Panc1 (cell line): ENCODE results near the gene NMRK2. TPM values are rescaled to one million over a fixed set of nuclear protein-coding genes. Genes with fewer than 3 reads are reported as not detected.
"Not testable (repeated sequence)": the region's sequence is repeated elsewhere in the genome, so short reads cannot be mapped to it uniquely, and the experiment has no call there.

ENCODE experiments used
- ATAC-seq: fragments of 200-7000 bp; cut with Tn5 transposase; 2 replicates; pipeline ENCODE4 v1.9.1; 2020; ENCODE audit warnings: mild to moderate bottlenecking, moderate library complexity
- BruUV-seq: library from RNA; stranded (reverse); fragments of 400-500 nt; replicated peaks from 2 replicates; lab custom pipeline; 2021; lab: Mats Ljungman, UMichigan
- CTCF ChIA-PET: fragments of 300-600 bp; sonication (Branson Sonifier 250); formaldehyde crosslinking; loops from one replicate; lab custom pipeline; 2022; ENCODE audit warnings: antibody characterized with exemption; lab: Charles Lee
- POLR2A ChIA-PET: fragments of 300-600 bp; sonication (Branson Sonifier 250); formaldehyde crosslinking; loops from one replicate; lab custom pipeline; 2022; ENCODE audit warnings: antibody characterized with exemption; lab: Charles Lee
- DNase-seq: peaks from one replicate; pipeline ENCODE4 v3.0.0-alpha.2; 2010; ENCODE audit warnings: low read depth, low spot score
- H3K27ac ChIP-seq: 2 replicates; pipeline ENCODE4 v1.5.1; 2011; ENCODE audit warnings: mild to moderate bottlenecking, low read length, inconsistent platforms
- H3K27me3 ChIP-seq: fragments of 200-500 bp; sonication (Bioruptor generic); 2 replicates; pipeline ENCODE4 v1.6.0; 2014; ENCODE audit warnings: low read length, inconsistent platforms; ENCODE audit not compliant: control insufficient read depth, insufficient read depth
- H3K36me3 ChIP-seq: fragments of 200-500 bp; sonication (Bioruptor generic); 2 replicates; pipeline ENCODE4 v1.5.1; 2014; ENCODE audit warnings: inconsistent platforms, mild to moderate bottlenecking, low read length, moderate library complexity; ENCODE audit not compliant: control insufficient read depth, insufficient read depth
- H3K4me1 ChIP-seq: 2 replicates; pipeline ENCODE4 v1.5.1; 2011; ENCODE audit warnings: inconsistent platforms, mild to moderate bottlenecking, low read length, moderate library complexity; ENCODE audit not compliant: control insufficient read depth, insufficient read depth
- H3K4me3 ChIP-seq, 2 experiments: 2 replicates each; pipeline ENCODE4 v1.5.1; 2011 to 2012; ENCODE audit warnings: low read depth in 2 of 2, low read length in 2 of 2, mild to moderate bottlenecking in 2 of 2, inconsistent platforms in 1 of 2, moderate library complexity in 1 of 2
- H3K9me3 ChIP-seq: fragments of 200-500 bp; sonication (Bioruptor generic); 2 replicates; pipeline ENCODE4 v1.5.1; 2014; ENCODE audit warnings: low read depth, mild to moderate bottlenecking, inconsistent platforms, low read length, moderate library complexity; ENCODE audit not compliant: control insufficient read depth, insufficient read depth
- CTCF ChIP-seq: fragments of 450-650 bp; IDR thresholded peaks from 2 replicates; pipeline ENCODE4 v1.5.1; 2017; ENCODE audit warnings: mild to moderate bottlenecking
- POLR2AphosphoS5 ChIP-seq: IDR thresholded peaks from 2 replicates; pipeline ENCODE4 v1.6.1; 2012; ENCODE audit warnings: mild to moderate bottlenecking, low read depth, low read length, moderate library complexity
- REST ChIP-seq, 2 experiments: IDR thresholded peaks; 2 replicates each; pipeline ENCODE4 v1.6.1; 2011 to 2012; ENCODE audit warnings: low read depth in 2 of 2, control low read depth in 1 of 2, low read length in 1 of 2, mild to moderate bottlenecking in 1 of 2, moderate library complexity in 1 of 2; ENCODE audit not compliant: insufficient read depth in 1 of 2
- SIN3A ChIP-seq: IDR thresholded peaks from 2 replicates; pipeline ENCODE4 v1.6.1; 2012; ENCODE audit warnings: low read depth, mild to moderate bottlenecking, low read length, moderate library complexity, borderline replicate concordance; ENCODE audit not compliant: insufficient read depth
- TCF7L2 ChIP-seq: IDR thresholded peaks from 2 replicates; pipeline ENCODE4 v1.6.1; 2011; ENCODE audit warnings: mild to moderate bottlenecking, low read depth, low read length, inconsistent platforms
- in situ Hi-C: cut with HindIII; loops from 2 replicates; pipeline ENCODE4 v1.10.0; 2016; ENCODE audit warnings: low sequenced_read_pairs, low pct_unique_long_range_greater_than_20kb
- intact Hi-C: fragments of 100-400 bp; cut with micrococcal nuclease; formaldehyde crosslinking; loops from one replicate; pipeline ENCODE4 v1.10.0; 2022; ENCODE audit not compliant: unreplicated experiment
- total RNA-seq: library from RNA; stranded (reverse); gene quantifications from one replicate; pipeline ENCODE4 v1.2.1, GENCODE V29; 2021; ENCODE audit not compliant: unreplicated experiment

The NMRK2 gene
- total RNA-seq, 1 experiment from 2014 or later = 0.21 TPM

- CTCF ChIA-PET = no interaction called here
- H3K9me3 ChIP-seq = no peaks in the 10 kb centered on the region
- POLR2A ChIA-PET = no interaction called here
- no TSS peak for BruUV-seq
- H3K27me3 ChIP-seq = no peaks in the 10 kb centered on the region
- no peak overlapping the region for H3K27ac ChIP-seq
- ATAC-seq (no peak), DNase-seq (no peak)
- in situ Hi-C loops (no loop called here), intact Hi-C loops (no loop called here)
- H3K36me3 ChIP-seq = peaks cover 3% of the 10 kb centered on the region
- no peak overlapping the region for H3K4me3 ChIP-seq
- no peak for TF ChIP-seq REST (IDR thresholded peaks at IDR 0.05; ENCODE audit: insufficient read depth in 1 of 2, low read depth in 2 of 2, low read length in 1 of 2)
- TF ChIP-seq CTCF = no peak
- no peak for TF ChIP-seq TCF7L2
- no peak for TF ChIP-seq SIN3A
- no peak for TF ChIP-seq POLR2AphosphoS5
- peaks cover 14% of the 10 kb centered on the region for H3K4me1 ChIP-seq
Observed at GRCh38 chr19:3966051-3967017, 33.5 kb downstream of the NMRK2 start.

GRCh38 chr19:3967983-3968382 lies 35.1 kb downstream of the NMRK2 start:
- H3K4me1 ChIP-seq = peaks cover 14% of the 10 kb centered on the region
- H3K9me3 ChIP-seq, ATAC-seq, POLR2A ChIA-PET, H3K4me3 ChIP-seq, in situ Hi-C loops, H3K27me3 ChIP-seq, DNase-seq, BruUV-seq, H3K36me3 ChIP-seq, intact Hi-C loops: not testable (repeated sequence)
- H3K27ac ChIP-seq = peak overlapping the region; percentile 25; the same call in 1 of the 2 replicates
- CTCF ChIA-PET = interaction anchor here (0.6 to 1.5 kb wide), 2 partner anchors 20 to 119 kb away, joined by 3 to 4 read pairs; no protein-coding TSS in a partner anchor
